Activated CD8-positive, alpha-beta memory T cell treated with anti-CD3 and anti-CD28 coated beads for 48 hours (primary cell): ENCODE results near the gene ERICH4.
"Not testable (repeated sequence)": the region's sequence is repeated elsewhere in the genome, so short reads cannot be mapped to it uniquely, and the experiment has no call there.

Experiments
- DNase-seq, 3 experiments: peaks; one replicate each; pipeline ENCODE4 v3.0.0-alpha.2; 2020; ENCODE audit warnings: low read depth in 2 of 3, low spot score in 2 of 3

Gene ERICH4

GRCh38 chr19:41442473-41443355, at the start of gene ERICH4:
ERICH4 (plus strand) TSS chr19:41443156; CDS start chr19:41443170, 14 bp downstream.
- DNase-seq, result no peak

GRCh38 chr19:41395355-41395754, 47.6 kb upstream of the ERICH4 start:
- no peak for DNase-seq

- peak; percentile 90 to 97 (median 91) for DNase-seq
Observed at GRCh38 chr19:41397086-41398049, 45.6 kb upstream of the ERICH4 start, which contains the start of the genes BCKDHA and EXOSC5. BCKDHA (plus strand) TSS chr19:41397818; CDS start chr19:41397828, 10 bp downstream. EXOSC5 (minus strand) TSS chr19:41397359; CDS start chr19:41397328, 31 bp downstream.

GRCh38 chr19:41398050-41398418, 44.9 kb upstream of the ERICH4 start:
- DNase-seq, result no peak

GRCh38 chr19:41398598-41398997, 44.4 kb upstream of the ERICH4 start:
- no peak for DNase-seq

GRCh38 chr19:41399091-41399490, 43.9 kb upstream of the ERICH4 start:
- DNase-seq, result no peak

- no peak for DNase-seq
Observed at GRCh38 chr19:41399525-41399924, 43.4 kb upstream of the ERICH4 start.

- DNase-seq, result no peak
Observed at GRCh38 chr19:41401483-41401882, 41.5 kb upstream of the ERICH4 start.

GRCh38 chr19:41402010-41402409, 40.9 kb upstream of the ERICH4 start:
- no peak for DNase-seq

GRCh38 chr19:41403181-41403970, 39.6 kb upstream of the ERICH4 start:
- no peak for DNase-seq

GRCh38 chr19:41405776-41406175, 37.2 kb upstream of the ERICH4 start:
- no peak for DNase-seq

GRCh38 chr19:41407271-41407670, 35.7 kb upstream of the ERICH4 start:
- DNase-seq, result no peak

GRCh38 chr19:41408256-41408655, 34.7 kb upstream of the ERICH4 start:
- DNase-seq, result no peak

GRCh38 chr19:41408846-41409245, 34.1 kb upstream of the ERICH4 start:
- not testable (repeated sequence) for DNase-seq

- DNase-seq, result no peak
Observed at GRCh38 chr19:41409288-41409687, 33.7 kb upstream of the ERICH4 start.

- DNase-seq, result no peak
Observed at GRCh38 chr19:41410336-41411054, 32.5 kb upstream of the ERICH4 start.

- no peak for DNase-seq
Observed at GRCh38 chr19:41411100-41411967, 31.6 kb upstream of the ERICH4 start.

- DNase-seq, result no peak
Observed at GRCh38 chr19:41411968-41412265, 31.0 kb upstream of the ERICH4 start.

- DNase-seq, result no peak
Observed at GRCh38 chr19:41412953-41413352, 30.0 kb upstream of the ERICH4 start.
